MM.1S (cell line): ENCODE results near the gene DDX25.

Experiments
- EZH2 ChIP-seq: fragments of 300-600 bp; sonication (generic); optimal IDR thresholded peaks from 2 replicates; pipeline ENCODE3; 2017; ENCODE audit warnings: low read depth, mild to moderate bottlenecking, antibody characterized with exemption, low read length, mixed read lengths
- EZH2phosphoT487 ChIP-seq: fragments of 300-600 bp; sonication (generic); IDR thresholded peaks from 2 replicates; pipeline ENCODE4 v1.6.1; 2018; ENCODE audit warnings: antibody characterized with exemption, low read length
- TF ChIP-seq, protein P1 (sequence below): fragments of 300-600 bp; sonication (generic); IDR thresholded peaks from 2 replicates; pipeline ENCODE4 v1.5.1; 2016; ENCODE audit warnings: antibody characterized with exemption, low read length, mixed read lengths

DNA sequence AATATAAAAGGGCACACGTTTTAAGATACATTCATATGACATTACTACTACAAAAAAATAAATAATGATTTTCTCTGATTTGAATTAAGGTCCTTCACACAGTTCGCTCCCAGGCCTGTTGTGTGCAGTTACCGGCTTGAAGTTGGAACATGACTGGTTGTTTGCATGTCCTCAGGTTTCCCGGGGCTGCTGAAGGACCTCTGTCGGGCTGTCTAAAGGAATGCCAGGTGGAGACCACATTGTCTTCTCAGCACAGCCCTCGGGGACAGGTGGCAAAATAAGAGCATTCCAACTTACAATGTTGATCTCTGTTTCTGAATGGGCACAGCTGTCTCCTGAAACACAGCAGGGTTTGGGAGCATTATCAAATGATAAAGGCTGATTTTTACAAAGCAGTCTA is 56.5 kb downstream of the DDX25 start:
- TF ChIP-seq, protein P1, sequence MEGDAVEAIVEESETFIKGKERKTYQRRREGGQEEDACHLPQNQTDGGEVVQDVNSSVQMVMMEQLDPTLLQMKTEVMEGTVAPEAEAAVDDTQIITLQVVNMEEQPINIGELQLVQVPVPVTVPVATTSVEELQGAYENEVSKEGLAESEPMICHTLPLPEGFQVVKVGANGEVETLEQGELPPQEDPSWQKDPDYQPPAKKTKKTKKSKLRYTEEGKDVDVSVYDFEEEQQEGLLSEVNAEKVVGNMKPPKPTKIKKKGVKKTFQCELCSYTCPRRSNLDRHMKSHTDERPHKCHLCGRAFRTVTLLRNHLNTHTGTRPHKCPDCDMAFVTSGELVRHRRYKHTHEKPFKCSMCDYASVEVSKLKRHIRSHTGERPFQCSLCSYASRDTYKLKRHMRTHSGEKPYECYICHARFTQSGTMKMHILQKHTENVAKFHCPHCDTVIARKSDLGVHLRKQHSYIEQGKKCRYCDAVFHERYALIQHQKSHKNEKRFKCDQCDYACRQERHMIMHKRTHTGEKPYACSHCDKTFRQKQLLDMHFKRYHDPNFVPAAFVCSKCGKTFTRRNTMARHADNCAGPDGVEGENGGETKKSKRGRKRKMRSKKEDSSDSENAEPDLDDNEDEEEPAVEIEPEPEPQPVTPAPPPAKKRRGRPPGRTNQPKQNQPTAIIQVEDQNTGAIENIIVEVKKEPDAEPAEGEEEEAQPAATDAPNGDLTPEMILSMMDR: no peak
- TF ChIP-seq EZH2 (no peak), EZH2phosphoT487 (no peak)
